HFF-Myc (cell line): ENCODE results near the gene PDXDC1.
"Not testable (repeated sequence)": the region's sequence is repeated elsewhere in the genome, so short reads cannot be mapped to it uniquely, and the experiment has no call there.

Experiments
- DNase-seq: peaks from one replicate; pipeline ENCODE4 v3.0.0-alpha.2; 2011; ENCODE audit warnings: low read depth; ENCODE audit errors: extremely low read depth
- H3K4me3 ChIP-seq: replicated peaks from 2 replicates; pipeline ENCODE4 v1.5.1; 2011; ENCODE audit warnings: low read depth, mild to moderate bottlenecking, control low read depth, low read length
- CTCF ChIP-seq: IDR thresholded peaks from 2 replicates; pipeline ENCODE4 v1.5.1; 2012; ENCODE audit warnings: mild to moderate bottlenecking, low read depth, low read length, control low read depth; ENCODE audit errors: missing control alignments

The PDXDC1 gene

GRCh38 chr16:15016354-15016753, 41.5 kb downstream of the PDXDC1 start:
- not testable (repeated sequence) for H3K4me3 ChIP-seq, DNase-seq

GRCh38 chr16:15016951-15017580, 42.2 kb downstream of the PDXDC1 start:
- H3K4me3 ChIP-seq, DNase-seq: not testable (repeated sequence)

GRCh38 chr16:15021429-15021828, 46.6 kb downstream of the PDXDC1 start:
- DNase-seq, H3K4me3 ChIP-seq: not testable (repeated sequence)

GRCh38 chr16:15022194-15022593, 47.4 kb downstream of the PDXDC1 start:
- DNase-seq, result not testable (repeated sequence)
- peak; percentile 31 for TF ChIP-seq CTCF

GRCh38 chr16:15023381-15024077, 48.7 kb downstream of the PDXDC1 start:
- not testable (repeated sequence) for H3K4me3 ChIP-seq, DNase-seq

More at GRCh38 chr16:15022194-15022593, 47.4 kb downstream of the PDXDC1 start:
- H3K4me3 ChIP-seq, result not testable (repeated sequence)

- H3K4me3 ChIP-seq, DNase-seq: not testable (repeated sequence)
These were observed 50.0 kb downstream of the PDXDC1 start for GRCh38 chr16:15024858-15025199.

GRCh38 chr16:15025234-15025951, 50.6 kb downstream of the PDXDC1 start:
- not testable (repeated sequence) for DNase-seq, H3K4me3 ChIP-seq

- DNase-seq, H3K4me3 ChIP-seq: not testable (repeated sequence)
These were observed 52.2 kb downstream of the PDXDC1 start for GRCh38 chr16:15027051-15027450.

- not testable (repeated sequence) for DNase-seq, H3K4me3 ChIP-seq
These were observed 52.9 kb downstream of the PDXDC1 start for GRCh38 chr16:15027503-15028344.

- H3K4me3 ChIP-seq, DNase-seq: not testable (repeated sequence)
These were observed 53.5 kb downstream of the PDXDC1 start for GRCh38 chr16:15028345-15028715.

GRCh38 chr16:15028801-15029698, 54.2 kb downstream of the PDXDC1 start:
- H3K4me3 ChIP-seq, DNase-seq: not testable (repeated sequence)

GRCh38 chr16:15029749-15030148, 54.9 kb downstream of the PDXDC1 start:
- DNase-seq, result not testable (repeated sequence)

More at GRCh38 chr16:15029749-15030148, 54.9 kb downstream of the PDXDC1 start:
- not testable (repeated sequence) for H3K4me3 ChIP-seq
